ENCODE results near the gene COQ10A.

COQ10A gene

DNA sequence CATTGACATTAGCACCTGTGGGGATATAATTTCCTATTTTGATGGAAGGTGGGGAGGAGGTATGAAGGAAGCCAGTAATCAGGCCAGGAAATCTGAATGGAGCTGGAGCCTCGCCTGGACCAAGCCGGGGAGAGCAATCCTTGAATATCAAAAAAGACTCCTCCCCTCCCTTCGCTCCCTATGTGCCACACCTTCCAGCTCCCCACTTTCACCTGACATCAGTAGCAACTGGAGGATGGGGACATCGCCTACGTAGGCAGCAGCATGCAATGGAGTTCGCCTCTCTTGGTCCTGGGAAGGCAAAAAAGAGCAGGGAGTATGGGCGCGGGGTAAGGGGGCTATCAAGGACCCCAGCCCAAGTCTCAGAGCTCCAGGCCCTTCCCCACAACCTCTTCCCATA lies 9.7 kb upstream of the COQ10A start:
- Histone ChIP-seq H3K27me3 (ENCODE audit: insufficient read depth, low read length) (no peaks in the 10 kb centered on the region), H3K27ac (ENCODE audit: low read depth, low read length, poor library complexity, severe bottlenecking) (no peak overlapping the region), H3K4me1 (ENCODE audit: insufficient read depth, low read length, severe bottlenecking) (peaks cover 23% of the 10 kb centered on the region), H3K9ac (ENCODE audit: low read length) (peak overlapping the region; percentile 89), H3F3A (ENCODE audit: insufficient read depth, low read length) (no peaks in the 10 kb centered on the region), H3K9me3 (ENCODE audit: low read length) (no peaks in the 10 kb centered on the region), H3K36me3 (ENCODE audit: insufficient read depth, low read length) (peaks cover 43% of the 10 kb centered on the region), H3K4me2 (ENCODE audit: low read length) (peak overlapping the region; percentile 99), H3K79me2 (ENCODE audit: insufficient read depth, low read length) (no peaks in the 10 kb centered on the region), H3K4me3 (ENCODE audit: low read depth, low read length, poor library complexity, severe bottlenecking) (peak overlapping the region; percentile 88), H4K20me1 (ENCODE audit: insufficient read depth, low read length) (no peaks in the 10 kb centered on the region), H2AFZ (ENCODE audit: low read length) (no peak overlapping the region), H3K9me2 (ENCODE audit: low read depth, low read length) (no peaks in the 10 kb centered on the region)
- no peak for TF ChIP-seq EZH2 (IDR thresholded peaks at IDR 0.05; ENCODE audit: borderline replicate concordance, low read length)
- TF ChIP-seq, protein P1, sequence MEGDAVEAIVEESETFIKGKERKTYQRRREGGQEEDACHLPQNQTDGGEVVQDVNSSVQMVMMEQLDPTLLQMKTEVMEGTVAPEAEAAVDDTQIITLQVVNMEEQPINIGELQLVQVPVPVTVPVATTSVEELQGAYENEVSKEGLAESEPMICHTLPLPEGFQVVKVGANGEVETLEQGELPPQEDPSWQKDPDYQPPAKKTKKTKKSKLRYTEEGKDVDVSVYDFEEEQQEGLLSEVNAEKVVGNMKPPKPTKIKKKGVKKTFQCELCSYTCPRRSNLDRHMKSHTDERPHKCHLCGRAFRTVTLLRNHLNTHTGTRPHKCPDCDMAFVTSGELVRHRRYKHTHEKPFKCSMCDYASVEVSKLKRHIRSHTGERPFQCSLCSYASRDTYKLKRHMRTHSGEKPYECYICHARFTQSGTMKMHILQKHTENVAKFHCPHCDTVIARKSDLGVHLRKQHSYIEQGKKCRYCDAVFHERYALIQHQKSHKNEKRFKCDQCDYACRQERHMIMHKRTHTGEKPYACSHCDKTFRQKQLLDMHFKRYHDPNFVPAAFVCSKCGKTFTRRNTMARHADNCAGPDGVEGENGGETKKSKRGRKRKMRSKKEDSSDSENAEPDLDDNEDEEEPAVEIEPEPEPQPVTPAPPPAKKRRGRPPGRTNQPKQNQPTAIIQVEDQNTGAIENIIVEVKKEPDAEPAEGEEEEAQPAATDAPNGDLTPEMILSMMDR (IDR thresholded peaks at IDR 0.05; ENCODE audit: low read length), result no peak

DNA sequence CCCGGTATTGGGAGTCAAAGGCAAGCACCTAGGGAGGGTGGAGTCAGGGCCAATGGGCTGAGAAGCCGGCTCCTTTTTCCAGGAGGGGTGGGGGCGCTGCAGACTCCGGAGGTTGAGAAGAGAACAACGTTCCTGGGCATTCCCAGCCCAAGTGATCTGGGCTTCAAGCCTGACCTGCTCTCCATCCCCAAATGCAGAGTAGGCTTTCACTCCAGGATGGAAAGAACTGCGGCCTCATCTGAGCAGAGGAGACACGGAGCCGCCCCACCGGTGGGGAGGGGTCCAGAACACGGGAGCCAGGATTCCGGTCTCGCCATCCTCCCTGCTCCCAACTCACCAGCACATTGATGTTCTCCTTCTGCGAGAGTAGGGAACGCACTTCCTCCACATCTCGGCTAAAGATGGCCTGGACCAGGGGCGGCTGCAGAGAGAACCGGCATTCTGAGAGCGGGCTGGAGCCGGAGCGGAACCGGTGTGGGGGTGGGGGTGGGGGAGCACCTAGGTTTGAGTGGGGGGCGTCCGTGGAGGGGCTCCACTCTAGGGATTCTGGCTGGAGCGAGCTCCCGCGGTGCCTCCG lies 9.2 kb upstream of the COQ10A start:
- no peaks in the 10 kb centered on the region for H3K27me3 ChIP-seq (ENCODE audit: insufficient read depth, low read length)
- H3K4me1 ChIP-seq (ENCODE audit: insufficient read depth, low read length, severe bottlenecking), result peaks cover 23% of the 10 kb centered on the region
- H3K9ac ChIP-seq (ENCODE audit: low read length), result peak overlapping the region; percentile 89
- H3K9me2 ChIP-seq (ENCODE audit: low read depth, low read length), result no peaks in the 10 kb centered on the region
- H3K36me3 ChIP-seq (ENCODE audit: insufficient read depth, low read length), result peaks cover 38% of the 10 kb centered on the region
- no peaks in the 10 kb centered on the region for H4K20me1 ChIP-seq (ENCODE audit: insufficient read depth, low read length)
- TF ChIP-seq, protein P1 (IDR thresholded peaks at IDR 0.05; ENCODE audit: low read length), result no peak
- no peak for TF ChIP-seq EZH2 (IDR thresholded peaks at IDR 0.05; ENCODE audit: borderline replicate concordance, low read length)
- H3K27ac ChIP-seq (ENCODE audit: low read depth, low read length, poor library complexity, severe bottlenecking), result no peak overlapping the region
- H3K4me2 ChIP-seq (ENCODE audit: low read length), result peak overlapping the region; percentile 99
- no peak overlapping the region for H2AFZ ChIP-seq (ENCODE audit: low read length)
- H3K4me3 ChIP-seq (ENCODE audit: low read depth, low read length, poor library complexity, severe bottlenecking), result peak overlapping the region; percentile 88
- H3K79me2 ChIP-seq (ENCODE audit: insufficient read depth, low read length), result no peaks in the 10 kb centered on the region
- no peaks in the 10 kb centered on the region for H3F3A ChIP-seq (ENCODE audit: insufficient read depth, low read length)
- H3K9me3 ChIP-seq (ENCODE audit: low read length), result no peaks in the 10 kb centered on the region

GRCh38 chr12:56258068-56258819 lies 8.5 kb upstream of the COQ10A start, which contains the start of gene ANKRD52:
Gene ANKRD52, minus strand, starts transcription at chr12:56258384. Its CDS starts 115 bp downstream, at chr12:56258269.
- Histone ChIP-seq H4K20me1 (ENCODE audit: insufficient read depth, low read length) (no peaks in the 10 kb centered on the region), H3F3A (ENCODE audit: insufficient read depth, low read length) (no peaks in the 10 kb centered on the region), H3K4me2 (ENCODE audit: low read length) (peak within 1 kb of the TSS; percentile 99), H3K9me3 (ENCODE audit: low read length) (no peaks in the 10 kb centered on the region), H3K27ac (ENCODE audit: low read depth, low read length, poor library complexity, severe bottlenecking) (no peak within 1 kb of the TSS), H3K9me2 (ENCODE audit: low read depth, low read length) (no peaks in the 10 kb centered on the region), H2AFZ (ENCODE audit: low read length) (peak within 1 kb of the TSS; percentile 100), H3K4me3 (ENCODE audit: low read depth, low read length, poor library complexity, severe bottlenecking) (peak within 1 kb of the TSS; percentile 88), H3K27me3 (ENCODE audit: insufficient read depth, low read length) (no peaks in the 10 kb centered on the region), H3K9ac (ENCODE audit: low read length) (peak within 1 kb of the TSS; percentile 89), H3K36me3 (ENCODE audit: insufficient read depth, low read length) (peaks cover 31% of the 10 kb centered on the region), H3K79me2 (ENCODE audit: insufficient read depth, low read length) (no peaks in the 10 kb centered on the region), H3K4me1 (ENCODE audit: insufficient read depth, low read length, severe bottlenecking) (peaks cover 23% of the 10 kb centered on the region)
- TF ChIP-seq, protein P1 (IDR thresholded peaks at IDR 0.05; ENCODE audit: low read length), result peak; percentile 56
- TF ChIP-seq EZH2 (IDR thresholded peaks at IDR 0.05; ENCODE audit: borderline replicate concordance, low read length), result no peak

All from OCI-LY1 (cell line).